Testis (tissue), 2 donors: ENCODE measurements around the gene ATOH8.

ENCODE experiments used
- CTCF ChIP-seq, 3 experiments: fragments of 450-650 bp in 2 of 3; fragments of 200-600 bp in 1 of 3; sonication (generic) in 1 of 3; IDR thresholded peaks; one replicate each; pipeline ENCODE4 v1.5.1; 2016 to 2019; ENCODE audit warnings: antibody characterized with exemption in 3 of 3, mild to moderate bottlenecking in 2 of 3, moderate library complexity in 1 of 3
- POLR2A ChIP-seq: fragments of 450-650 bp; IDR thresholded peaks from one replicate; pipeline ENCODE4 v1.6.1; 2017; ENCODE audit warnings: antibody characterized with exemption, mild to moderate bottlenecking, moderate library complexity

- TF ChIP-seq CTCF (IDR thresholded peaks at IDR 0.05) (no peak), POLR2A (no peak)
Observed at GRCh38 chr2:85792783-85793441, 39.1 kb downstream of the ATOH8 start.
